ENCODE data around the gene ZNF423. TPM values are rescaled to one million over a fixed set of nuclear protein-coding genes. Genes with fewer than 3 reads are reported as not detected.

ZNF423 gene
- total and polyA plus RNA-seq, 2 experiments from 2014 or later = 0.43 to 0.49 TPM

GRCh38 chr16:49659356-49659755 is 196.6 kb downstream of the ZNF423 start:
- Histone ChIP-seq H3K27ac (no peak overlapping the region), H3K4me1 (ENCODE audit: insufficient read depth) (0 out of 2 replicates have a peak, but pooled peaks cover 3% of the 10 kb centered on the region), H2AFZ (no peak overlapping the region), H3K27me3 (replicated peaks; ENCODE audit: insufficient read depth) (no peaks in the 10 kb centered on the region; the same call in 1 of the 2 replicates), H3K9ac (no peak overlapping the region), H3K4me2 (ENCODE audit: unreplicated experiment) (no peak overlapping the region), H4K20me1 (ENCODE audit: insufficient read depth) (no peaks in the 10 kb centered on the region), H3K9me2 (ENCODE audit: insufficient read depth) (no peaks in the 10 kb centered on the region), H3F3A (ENCODE audit: insufficient read depth) (no peaks in the 10 kb centered on the region), H3K4me3 (no peak overlapping the region), H3K9me3 (ENCODE audit: low read depth) (no peaks in the 10 kb centered on the region), H3K36me3 (ENCODE audit: low read depth) (no peaks in the 10 kb centered on the region), H3K79me2 (ENCODE audit: insufficient read depth) (no peaks in the 10 kb centered on the region)
- no peak for DNase-seq
- in situ Hi-C loops (cut with MboI) = no loop called here
- WGBS, 2 experiments (ENCODE audit: low coverage in 1 of 2, low lambda C conversion rate in 2 of 2, missing lambda C conversion rate in 2 of 2) = 84 to 85% methylated on average over 10 of the region's 10 CpGs
- TF ChIP-seq EZH2phosphoT487 (IDR thresholded peaks at IDR 0.05; ENCODE audit: insufficient read depth, low read depth) (no peak), EZH2 (IDR thresholded peaks at IDR 0.05; ENCODE audit: insufficient read depth, poor library complexity, severe bottlenecking) (no peak)

- Histone ChIP-seq H3K9ac (no peak overlapping the region), H3K4me2 (ENCODE audit: unreplicated experiment) (no peak overlapping the region), H3F3A (ENCODE audit: insufficient read depth) (no peaks in the 10 kb centered on the region; the same call in 1 of the 2 replicates), H3K79me2 (ENCODE audit: insufficient read depth) (no peaks in the 10 kb centered on the region), H3K9me2 (ENCODE audit: insufficient read depth) (no peaks in the 10 kb centered on the region), H3K4me1 (ENCODE audit: insufficient read depth) (0 out of 2 replicates have a peak, but pooled peaks cover 3% of the 10 kb centered on the region), H3K36me3 (ENCODE audit: low read depth) (no peaks in the 10 kb centered on the region), H4K20me1 (ENCODE audit: insufficient read depth) (no peaks in the 10 kb centered on the region), H3K27me3 (replicated peaks; ENCODE audit: insufficient read depth) (no peaks in the 10 kb centered on the region; the same call in 1 of the 2 replicates), H3K9me3 (ENCODE audit: low read depth) (no peaks in the 10 kb centered on the region), H3K27ac (no peak overlapping the region), H3K4me3 (no peak overlapping the region), H2AFZ (no peak overlapping the region)
- TF ChIP-seq EZH2 (IDR thresholded peaks at IDR 0.05; ENCODE audit: insufficient read depth, poor library complexity, severe bottlenecking) = no peak
- no peak for TF ChIP-seq EZH2phosphoT487 (IDR thresholded peaks at IDR 0.05; ENCODE audit: insufficient read depth, low read depth)
- 50% methylated on average over 8 of the region's 8 CpGs for WGBS, 2 experiments (ENCODE audit: low coverage in 1 of 2, low lambda C conversion rate in 2 of 2, missing lambda C conversion rate in 2 of 2)
- no peak for DNase-seq
- in situ Hi-C loops (cut with MboI) = no loop called here
Measured at GRCh38 chr16:49658531-49658930, 197.4 kb downstream of the ZNF423 start.

GRCh38 chr16:49657736-49658465 is 198.0 kb downstream of the ZNF423 start:
- Histone ChIP-seq H3K9me2 (ENCODE audit: insufficient read depth) (no peaks in the 10 kb centered on the region), H3K9ac (no peak overlapping the region), H3K36me3 (ENCODE audit: low read depth) (no peaks in the 10 kb centered on the region), H3K9me3 (ENCODE audit: low read depth) (no peaks in the 10 kb centered on the region), H3F3A (ENCODE audit: insufficient read depth) (no peaks in the 10 kb centered on the region; the same call in 1 of the 2 replicates), H3K27ac (no peak overlapping the region), H2AFZ (no peak overlapping the region), H4K20me1 (ENCODE audit: insufficient read depth) (no peaks in the 10 kb centered on the region), H3K4me3 (no peak overlapping the region), H3K27me3 (replicated peaks; ENCODE audit: insufficient read depth) (no peaks in the 10 kb centered on the region; the same call in 1 of the 2 replicates), H3K4me2 (ENCODE audit: unreplicated experiment) (no peak overlapping the region), H3K4me1 (ENCODE audit: insufficient read depth) (peaks cover 6% of the 10 kb centered on the region; the same call in 1 of the 2 replicates), H3K79me2 (ENCODE audit: insufficient read depth) (no peaks in the 10 kb centered on the region)
- TF ChIP-seq EZH2 (IDR thresholded peaks at IDR 0.05; ENCODE audit: insufficient read depth, poor library complexity, severe bottlenecking) (no peak), EZH2phosphoT487 (IDR thresholded peaks at IDR 0.05; ENCODE audit: insufficient read depth, low read depth) (no peak)
- no peak for DNase-seq
- in situ Hi-C loops (cut with MboI) = no loop called here
- 69 to 72% methylated on average over 11 of the region's 11 CpGs for WGBS, 2 experiments (ENCODE audit: low coverage in 1 of 2, low lambda C conversion rate in 2 of 2, missing lambda C conversion rate in 2 of 2)

- no peak overlapping the region for H3K4me3 ChIP-seq
- in situ Hi-C loops (cut with MboI) = no loop called here
- no peak overlapping the region for H2AFZ ChIP-seq
- H3K4me2 ChIP-seq (ENCODE audit: unreplicated experiment) = no peak overlapping the region
- peaks cover 14% of the 10 kb centered on the region; the same call in 1 of the 2 replicates for H3K4me1 ChIP-seq (ENCODE audit: insufficient read depth)
- no peaks in the 10 kb centered on the region for H3K9me3 ChIP-seq (ENCODE audit: low read depth)
- H4K20me1 ChIP-seq (ENCODE audit: insufficient read depth) = no peaks in the 10 kb centered on the region
- no peak for DNase-seq
- no peaks in the 10 kb centered on the region for H3K36me3 ChIP-seq (ENCODE audit: low read depth)
- no peaks in the 10 kb centered on the region for H3K9me2 ChIP-seq (ENCODE audit: insufficient read depth)
- TF ChIP-seq EZH2 (IDR thresholded peaks at IDR 0.05; ENCODE audit: insufficient read depth, poor library complexity, severe bottlenecking) (no peak), EZH2phosphoT487 (IDR thresholded peaks at IDR 0.05; ENCODE audit: insufficient read depth, low read depth) (no peak)
- no peak overlapping the region for H3K9ac ChIP-seq
- peaks cover 6% of the 10 kb centered on the region; the same call in 1 of the 2 replicates for H3F3A ChIP-seq (ENCODE audit: insufficient read depth)
- no peaks in the 10 kb centered on the region for H3K27me3 ChIP-seq (replicated peaks; ENCODE audit: insufficient read depth)
- H3K27ac ChIP-seq = no peak overlapping the region
- 94 to 96% methylated on average over 4 of the region's 4 CpGs for WGBS, 2 experiments (ENCODE audit: low coverage in 1 of 2, low lambda C conversion rate in 2 of 2, missing lambda C conversion rate in 2 of 2)
- no peaks in the 10 kb centered on the region for H3K79me2 ChIP-seq (ENCODE audit: insufficient read depth)
Measured at GRCh38 chr16:49654425-49654824, 201.5 kb downstream of the ZNF423 start.

Data from GM23248 (cell line).